HepG2 (cell line): Measurements from ENCODE around the gene SNRPD3. TPM values are rescaled to one million over a fixed set of nuclear protein-coding genes. Genes with fewer than 3 reads are reported as not detected.

Source experiments
- FOXA3 ChIP-seq: IDR thresholded peaks from 2 replicates; pipeline ENCODE4 v1.6.1; 2016; ENCODE audit warnings: missing genetic modification reagents, missing compliant biosample characterization
- FOXO1 ChIP-seq: sonication (generic); formaldehyde crosslinking; IDR thresholded peaks from 2 replicates; pipeline ENCODE4 v1.4.0; 2020; ENCODE audit warnings: missing genetic modification reagents
- NFRKB ChIP-seq: fragments of 450-650 bp; IDR thresholded peaks from 2 replicates; pipeline ENCODE4 v1.6.1; 2017
- POLR2AphosphoS2 ChIP-seq: IDR thresholded peaks from 2 replicates; pipeline ENCODE4 v1.6.1; 2011; ENCODE audit warnings: low read depth, low read length, improper control_type of control experiment
- SETDB1 ChIP-seq: sonication (generic); formaldehyde crosslinking; IDR thresholded peaks from 2 replicates; pipeline ENCODE4 v1.5.1; 2020; ENCODE audit warnings: missing genetic modification reagents, mild to moderate bottlenecking, borderline replicate concordance
- SMARCC2 ChIP-seq: fragments of 450-650 bp; IDR thresholded peaks from 2 replicates; pipeline ENCODE4 v1.6.1; 2017; ENCODE audit warnings: antibody characterized with exemption, mild to moderate bottlenecking
- ZNF253 ChIP-seq: sonication (generic); formaldehyde crosslinking; IDR thresholded peaks from 2 replicates; pipeline ENCODE4 v1.8.0; 2022; ENCODE audit warnings: mild to moderate bottlenecking, missing genetic modification reagents, borderline replicate concordance
- ZNF34 ChIP-seq: sonication (generic); formaldehyde crosslinking; IDR thresholded peaks from 2 replicates; pipeline ENCODE4 v1.4.0; 2020; ENCODE audit warnings: mild to moderate bottlenecking, missing genetic modification reagents, borderline replicate concordance
- ZNF672 ChIP-seq: sonication (generic); formaldehyde crosslinking; IDR thresholded peaks from 2 replicates; pipeline ENCODE4 v1.8.1; 2022; ENCODE audit warnings: missing genetic modification reagents
- polyA plus RNA-seq, 8 experiments: library from polyadenylated mRNA; depleted of rRNA in 3 of 8; stranded (reverse) in 7 of 8; unstranded in 1 of 8; fragments of >200 nt; fragmentation: Illumina TruSeq in 4 of 8; extraction: Trizol in 4 of 8; gene quantifications; 2 replicates each; pipeline versions ENCODE4 v1.2.1 to v1.2.3, GENCODE V29; 2011 to 2016; ENCODE audit warnings: low read depth in 4 of 8, missing spikeins in 1 of 8, mixed read lengths in 1 of 8; ENCODE audit not compliant: insufficient read depth in 1 of 8
- total RNA-seq, 5 experiments: library from RNA; depleted of rRNA; stranded (reverse); fragments of >200 nt; fragmentation: Illumina TruSeq; extraction: Trizol; gene quantifications; 2 replicates each; pipeline ENCODE4 v1.2.3, GENCODE V29; 2016; ENCODE audit warnings: low read depth in 1 of 5
- TF ChIP-seq, protein P1 (sequence below): sonication (generic); formaldehyde crosslinking; IDR thresholded peaks from 2 replicates; pipeline ENCODE4 v1.5.0; 2020; ENCODE audit warnings: mild to moderate bottlenecking, missing genetic modification reagents, borderline replicate concordance
- TF ChIP-seq, protein P2 (sequence below): sonication (generic); formaldehyde crosslinking; IDR thresholded peaks from 2 replicates; pipeline ENCODE4 v1.4.0; 2020; ENCODE audit warnings: low read depth, missing genetic modification reagents
- TF ChIP-seq, protein P3 (sequence below): sonication (generic); formaldehyde crosslinking; IDR thresholded peaks from 2 replicates; pipeline ENCODE4 v1.4.0; 2020; ENCODE audit warnings: missing genetic modification reagents
- TF ChIP-seq, protein P4 (sequence below): sonication (generic); formaldehyde crosslinking; IDR thresholded peaks from 2 replicates; pipeline ENCODE4 v1.8.0; 2022; ENCODE audit warnings: mild to moderate bottlenecking, missing genetic modification reagents, moderate library complexity

Gene SNRPD3
- total and polyA plus RNA-seq, 2 of the 13 experiments (the other 11 are each of a cell fraction or from before 2014, with no cell fraction given) = 110 to 209 TPM

DNA sequence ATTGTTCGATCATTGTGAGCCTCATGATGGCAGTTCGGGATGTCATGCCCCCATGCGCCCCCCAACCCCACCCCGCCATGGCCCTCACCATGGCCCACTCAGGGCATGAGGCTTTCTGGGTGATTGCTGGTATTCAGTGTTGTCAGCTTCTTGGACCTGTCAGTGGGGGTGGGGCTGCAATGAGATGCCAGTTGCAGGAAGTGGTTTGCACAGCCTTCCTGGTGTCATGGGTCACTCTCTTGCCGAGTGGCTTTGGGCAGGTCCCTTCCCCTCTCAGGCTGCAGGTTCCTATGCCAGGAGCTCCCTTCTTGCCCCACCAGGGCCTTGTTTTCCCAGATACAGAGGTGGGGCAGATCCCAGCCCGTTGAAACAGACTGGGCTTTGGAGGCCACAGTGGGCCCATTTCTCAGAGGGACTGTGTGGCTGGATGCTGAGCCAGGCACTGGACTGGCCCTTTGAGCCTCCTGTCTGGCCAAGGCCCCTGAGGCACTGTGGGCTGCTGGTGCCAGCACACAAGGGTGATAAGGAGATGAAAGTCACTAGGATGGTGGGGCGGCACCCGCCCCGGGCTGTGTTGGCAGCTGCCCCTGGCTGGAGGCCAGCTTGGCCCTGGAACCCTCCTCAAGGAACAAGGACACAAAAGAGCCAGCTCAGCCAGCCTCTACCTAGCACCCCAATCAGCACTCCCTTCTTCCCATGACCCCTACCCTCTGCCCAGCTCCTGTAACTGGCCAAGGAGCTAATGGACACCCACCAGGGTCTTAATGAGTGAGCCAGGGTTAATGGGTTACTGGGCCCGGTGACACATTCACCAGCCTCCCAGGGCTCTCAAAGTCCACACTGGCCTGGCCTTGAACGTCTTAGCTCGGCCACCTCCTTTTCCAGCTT is 45.7 kb downstream of the SNRPD3 start (continued):
- TF ChIP-seq, protein P1, sequence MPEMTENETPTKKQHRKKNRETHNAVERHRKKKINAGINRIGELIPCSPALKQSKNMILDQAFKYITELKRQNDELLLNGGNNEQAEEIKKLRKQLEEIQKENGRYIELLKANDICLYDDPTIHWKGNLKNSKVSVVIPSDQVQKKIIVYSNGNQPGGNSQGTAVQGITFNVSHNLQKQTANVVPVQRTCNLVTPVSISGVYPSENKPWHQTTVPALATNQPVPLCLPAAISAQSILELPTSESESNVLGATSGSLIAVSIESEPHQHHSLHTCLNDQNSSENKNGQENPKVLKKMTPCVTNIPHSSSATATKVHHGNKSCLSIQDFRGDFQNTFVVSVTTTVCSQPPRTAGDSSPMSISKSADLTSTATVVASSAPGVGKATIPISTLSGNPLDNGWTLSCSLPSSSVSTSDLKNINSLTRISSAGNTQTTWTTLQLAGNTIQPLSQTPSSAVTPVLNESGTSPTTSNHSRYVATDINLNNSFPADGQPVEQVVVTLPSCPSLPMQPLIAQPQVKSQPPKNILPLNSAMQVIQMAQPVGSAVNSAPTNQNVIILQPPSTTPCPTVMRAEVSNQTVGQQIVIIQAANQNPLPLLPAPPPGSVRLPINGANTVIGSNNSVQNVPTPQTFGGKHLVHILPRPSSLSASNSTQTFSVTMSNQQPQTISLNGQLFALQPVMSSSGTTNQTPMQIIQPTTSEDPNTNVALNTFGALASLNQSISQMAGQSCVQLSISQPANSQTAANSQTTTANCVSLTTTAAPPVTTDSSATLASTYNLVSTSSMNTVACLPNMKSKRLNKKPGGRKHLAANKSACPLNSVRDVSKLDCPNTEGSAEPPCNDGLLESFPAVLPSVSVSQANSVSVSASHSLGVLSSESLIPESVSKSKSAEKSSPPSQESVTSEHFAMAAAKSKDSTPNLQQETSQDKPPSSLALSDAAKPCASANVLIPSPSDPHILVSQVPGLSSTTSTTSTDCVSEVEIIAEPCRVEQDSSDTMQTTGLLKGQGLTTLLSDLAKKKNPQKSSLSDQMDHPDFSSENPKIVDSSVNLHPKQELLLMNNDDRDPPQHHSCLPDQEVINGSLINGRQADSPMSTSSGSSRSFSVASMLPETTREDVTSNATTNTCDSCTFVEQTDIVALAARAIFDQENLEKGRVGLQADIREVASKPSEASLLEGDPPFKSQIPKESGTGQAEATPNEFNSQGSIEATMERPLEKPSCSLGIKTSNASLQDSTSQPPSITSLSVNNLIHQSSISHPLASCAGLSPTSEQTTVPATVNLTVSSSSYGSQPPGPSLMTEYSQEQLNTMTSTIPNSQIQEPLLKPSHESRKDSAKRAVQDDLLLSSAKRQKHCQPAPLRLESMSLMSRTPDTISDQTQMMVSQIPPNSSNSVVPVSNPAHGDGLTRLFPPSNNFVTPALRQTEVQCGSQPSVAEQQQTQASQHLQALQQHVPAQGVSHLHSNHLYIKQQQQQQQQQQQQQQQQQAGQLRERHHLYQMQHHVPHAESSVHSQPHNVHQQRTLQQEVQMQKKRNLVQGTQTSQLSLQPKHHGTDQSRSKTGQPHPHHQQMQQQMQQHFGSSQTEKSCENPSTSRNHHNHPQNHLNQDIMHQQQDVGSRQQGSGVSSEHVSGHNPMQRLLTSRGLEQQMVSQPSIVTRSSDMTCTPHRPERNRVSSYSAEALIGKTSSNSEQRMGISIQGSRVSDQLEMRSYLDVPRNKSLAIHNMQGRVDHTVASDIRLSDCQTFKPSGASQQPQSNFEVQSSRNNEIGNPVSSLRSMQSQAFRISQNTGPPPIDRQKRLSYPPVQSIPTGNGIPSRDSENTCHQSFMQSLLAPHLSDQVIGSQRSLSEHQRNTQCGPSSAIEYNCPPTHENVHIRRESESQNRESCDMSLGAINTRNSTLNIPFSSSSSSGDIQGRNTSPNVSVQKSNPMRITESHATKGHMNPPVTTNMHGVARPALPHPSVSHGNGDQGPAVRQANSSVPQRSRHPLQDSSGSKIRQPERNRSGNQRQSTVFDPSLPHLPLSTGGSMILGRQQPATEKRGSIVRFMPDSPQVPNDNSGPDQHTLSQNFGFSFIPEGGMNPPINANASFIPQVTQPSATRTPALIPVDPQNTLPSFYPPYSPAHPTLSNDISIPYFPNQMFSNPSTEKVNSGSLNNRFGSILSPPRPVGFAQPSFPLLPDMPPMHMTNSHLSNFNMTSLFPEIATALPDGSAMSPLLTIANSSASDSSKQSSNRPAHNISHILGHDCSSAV = no peak
- TF ChIP-seq, protein P2, sequence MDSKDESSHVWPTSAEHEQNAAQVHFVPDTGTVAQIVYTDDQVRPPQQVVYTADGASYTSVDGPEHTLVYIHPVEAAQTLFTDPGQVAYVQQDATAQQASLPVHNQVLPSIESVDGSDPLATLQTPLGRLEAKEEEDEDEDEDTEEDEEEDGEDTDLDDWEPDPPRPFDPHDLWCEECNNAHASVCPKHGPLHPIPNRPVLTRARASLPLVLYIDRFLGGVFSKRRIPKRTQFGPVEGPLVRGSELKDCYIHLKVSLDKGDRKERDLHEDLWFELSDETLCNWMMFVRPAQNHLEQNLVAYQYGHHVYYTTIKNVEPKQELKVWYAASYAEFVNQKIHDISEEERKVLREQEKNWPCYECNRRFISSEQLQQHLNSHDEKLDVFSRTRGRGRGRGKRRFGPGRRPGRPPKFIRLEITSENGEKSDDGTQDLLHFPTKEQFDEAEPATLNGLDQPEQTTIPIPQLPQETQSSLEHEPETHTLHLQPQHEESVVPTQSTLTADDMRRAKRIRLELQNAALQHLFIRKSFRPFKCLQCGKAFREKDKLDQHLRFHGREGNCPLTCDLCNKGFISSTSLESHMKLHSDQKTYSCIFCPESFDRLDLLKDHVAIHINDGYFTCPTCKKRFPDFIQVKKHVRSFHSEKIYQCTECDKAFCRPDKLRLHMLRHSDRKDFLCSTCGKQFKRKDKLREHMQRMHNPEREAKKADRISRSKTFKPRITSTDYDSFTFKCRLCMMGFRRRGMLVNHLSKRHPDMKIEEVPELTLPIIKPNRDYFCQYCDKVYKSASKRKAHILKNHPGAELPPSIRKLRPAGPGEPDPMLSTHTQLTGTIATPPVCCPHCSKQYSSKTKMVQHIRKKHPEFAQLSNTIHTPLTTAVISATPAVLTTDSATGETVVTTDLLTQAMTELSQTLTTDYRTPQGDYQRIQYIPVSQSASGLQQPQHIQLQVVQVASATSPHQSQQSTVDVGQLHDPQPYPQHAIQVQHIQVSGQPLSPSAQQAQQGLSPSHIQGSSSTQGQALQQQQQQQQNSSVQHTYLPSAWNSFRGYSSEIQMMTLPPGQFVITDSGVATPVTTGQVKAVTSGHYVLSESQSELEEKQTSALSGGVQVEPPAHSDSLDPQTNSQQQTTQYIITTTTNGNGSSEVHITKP (CRISPR knock-in tag) = no peak
- TF ChIP-seq FOXA3 (CRISPR knock-in tag) = peak; percentile 34; the same call in 1 of the 2 replicates
- no peak for TF ChIP-seq POLR2AphosphoS2
- TF ChIP-seq SMARCC2 = no peak
- TF ChIP-seq, protein P3, sequence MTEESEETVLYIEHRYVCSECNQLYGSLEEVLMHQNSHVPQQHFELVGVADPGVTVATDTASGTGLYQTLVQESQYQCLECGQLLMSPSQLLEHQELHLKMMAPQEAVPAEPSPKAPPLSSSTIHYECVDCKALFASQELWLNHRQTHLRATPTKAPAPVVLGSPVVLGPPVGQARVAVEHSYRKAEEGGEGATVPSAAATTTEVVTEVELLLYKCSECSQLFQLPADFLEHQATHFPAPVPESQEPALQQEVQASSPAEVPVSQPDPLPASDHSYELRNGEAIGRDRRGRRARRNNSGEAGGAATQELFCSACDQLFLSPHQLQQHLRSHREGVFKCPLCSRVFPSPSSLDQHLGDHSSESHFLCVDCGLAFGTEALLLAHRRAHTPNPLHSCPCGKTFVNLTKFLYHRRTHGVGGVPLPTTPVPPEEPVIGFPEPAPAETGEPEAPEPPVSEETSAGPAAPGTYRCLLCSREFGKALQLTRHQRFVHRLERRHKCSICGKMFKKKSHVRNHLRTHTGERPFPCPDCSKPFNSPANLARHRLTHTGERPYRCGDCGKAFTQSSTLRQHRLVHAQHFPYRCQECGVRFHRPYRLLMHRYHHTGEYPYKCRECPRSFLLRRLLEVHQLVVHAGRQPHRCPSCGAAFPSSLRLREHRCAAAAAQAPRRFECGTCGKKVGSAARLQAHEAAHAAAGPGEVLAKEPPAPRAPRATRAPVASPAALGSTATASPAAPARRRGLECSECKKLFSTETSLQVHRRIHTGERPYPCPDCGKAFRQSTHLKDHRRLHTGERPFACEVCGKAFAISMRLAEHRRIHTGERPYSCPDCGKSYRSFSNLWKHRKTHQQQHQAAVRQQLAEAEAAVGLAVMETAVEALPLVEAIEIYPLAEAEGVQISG (CRISPR knock-in tag) = peak; percentile 31; the same call in 1 of the 2 replicates
- no peak for TF ChIP-seq FOXO1 (CRISPR knock-in tag)
- TF ChIP-seq ZNF253 (CRISPR knock-in tag) = no peak
- TF ChIP-seq ZNF34 = no peak
- TF ChIP-seq, protein P4, sequence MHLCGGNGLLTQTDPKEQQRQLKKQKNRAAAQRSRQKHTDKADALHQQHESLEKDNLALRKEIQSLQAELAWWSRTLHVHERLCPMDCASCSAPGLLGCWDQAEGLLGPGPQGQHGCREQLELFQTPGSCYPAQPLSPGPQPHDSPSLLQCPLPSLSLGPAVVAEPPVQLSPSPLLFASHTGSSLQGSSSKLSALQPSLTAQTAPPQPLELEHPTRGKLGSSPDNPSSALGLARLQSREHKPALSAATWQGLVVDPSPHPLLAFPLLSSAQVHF (CRISPR knock-in tag) = no peak
- TF ChIP-seq SETDB1 (CRISPR knock-in tag) = no peak
- TF ChIP-seq NFRKB = no peak
- TF ChIP-seq ZNF672 (CRISPR knock-in tag) = no peak
